Measurements from ENCODE around the gene TOGARAM2. TPM values are rescaled to one million over a fixed set of nuclear protein-coding genes. Genes with fewer than 3 reads are reported as not detected.
"Not testable (repeated sequence)": the region's sequence is repeated elsewhere in the genome, so short reads cannot be mapped to it uniquely, and the experiment has no call there.

Gene TOGARAM2
- polyA plus RNA-seq, 1 experiment: 0.30 TPM

DNA sequence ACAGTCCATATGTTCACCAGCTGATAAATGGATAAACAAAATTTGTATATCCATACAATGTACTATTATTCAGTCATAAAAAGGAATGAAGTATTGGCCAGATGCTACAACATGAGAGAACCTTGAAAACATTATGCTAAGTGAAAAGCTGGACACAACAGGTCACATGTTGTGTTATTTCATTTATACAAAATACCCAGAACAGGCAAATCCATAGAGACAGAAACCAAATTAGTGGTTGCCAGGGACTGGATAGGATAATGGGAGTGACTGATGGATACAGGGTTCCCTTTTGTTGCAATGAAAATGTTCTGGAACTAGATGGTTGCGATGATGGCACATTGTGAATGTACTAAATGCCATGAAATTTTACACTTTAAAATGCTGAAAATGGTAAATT is 103.5 kb downstream of the TOGARAM2 start:
- DNase-seq (ENCODE audit: low read depth, low spot score): no peak
- no peak overlapping the region for H3K4me3 ChIP-seq (ENCODE audit: low read depth, low read length)
- peaks cover 16% of the 10 kb centered on the region for H3K9me3 ChIP-seq (ENCODE audit: control insufficient read depth, insufficient read depth, low read length)
- ChIA-PET POLR2A (no interaction called here), CTCF (no interaction called here)
- no peak overlapping the region for H3K27ac ChIP-seq (ENCODE audit: low read depth, low read length)
- no peaks in the 10 kb centered on the region for H3K27me3 ChIP-seq (ENCODE audit: control insufficient read depth, insufficient read depth, low read length)
- TF ChIP-seq, protein P1, sequence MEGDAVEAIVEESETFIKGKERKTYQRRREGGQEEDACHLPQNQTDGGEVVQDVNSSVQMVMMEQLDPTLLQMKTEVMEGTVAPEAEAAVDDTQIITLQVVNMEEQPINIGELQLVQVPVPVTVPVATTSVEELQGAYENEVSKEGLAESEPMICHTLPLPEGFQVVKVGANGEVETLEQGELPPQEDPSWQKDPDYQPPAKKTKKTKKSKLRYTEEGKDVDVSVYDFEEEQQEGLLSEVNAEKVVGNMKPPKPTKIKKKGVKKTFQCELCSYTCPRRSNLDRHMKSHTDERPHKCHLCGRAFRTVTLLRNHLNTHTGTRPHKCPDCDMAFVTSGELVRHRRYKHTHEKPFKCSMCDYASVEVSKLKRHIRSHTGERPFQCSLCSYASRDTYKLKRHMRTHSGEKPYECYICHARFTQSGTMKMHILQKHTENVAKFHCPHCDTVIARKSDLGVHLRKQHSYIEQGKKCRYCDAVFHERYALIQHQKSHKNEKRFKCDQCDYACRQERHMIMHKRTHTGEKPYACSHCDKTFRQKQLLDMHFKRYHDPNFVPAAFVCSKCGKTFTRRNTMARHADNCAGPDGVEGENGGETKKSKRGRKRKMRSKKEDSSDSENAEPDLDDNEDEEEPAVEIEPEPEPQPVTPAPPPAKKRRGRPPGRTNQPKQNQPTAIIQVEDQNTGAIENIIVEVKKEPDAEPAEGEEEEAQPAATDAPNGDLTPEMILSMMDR (IDR thresholded peaks at IDR 0.05; ENCODE audit: low read depth, low read length): no peak

GRCh38 chr2:29090311-29090710 is 109.2 kb downstream of the TOGARAM2 start:
- DNase-seq (ENCODE audit: low read depth, low spot score); POLR2A ChIA-PET; H3K9me3 ChIP-seq (ENCODE audit: control insufficient read depth, insufficient read depth, low read length); H3K27me3 ChIP-seq (ENCODE audit: control insufficient read depth, insufficient read depth, low read length); H3K27ac ChIP-seq (ENCODE audit: low read depth, low read length); H3K4me3 ChIP-seq (ENCODE audit: low read depth, low read length); CTCF ChIA-PET: not testable (repeated sequence)

- no peak for DNase-seq (ENCODE audit: low read depth, low spot score)
- ChIA-PET POLR2A (no interaction called here), CTCF (interaction anchor here (1.0 kb wide), 1 partner anchor 10 kb away, joined by 3 read pairs; no protein-coding TSS in a partner anchor)
Observed at GRCh38 chr2:29096969-29097368, 115.9 kb downstream of the TOGARAM2 start.

DNA sequence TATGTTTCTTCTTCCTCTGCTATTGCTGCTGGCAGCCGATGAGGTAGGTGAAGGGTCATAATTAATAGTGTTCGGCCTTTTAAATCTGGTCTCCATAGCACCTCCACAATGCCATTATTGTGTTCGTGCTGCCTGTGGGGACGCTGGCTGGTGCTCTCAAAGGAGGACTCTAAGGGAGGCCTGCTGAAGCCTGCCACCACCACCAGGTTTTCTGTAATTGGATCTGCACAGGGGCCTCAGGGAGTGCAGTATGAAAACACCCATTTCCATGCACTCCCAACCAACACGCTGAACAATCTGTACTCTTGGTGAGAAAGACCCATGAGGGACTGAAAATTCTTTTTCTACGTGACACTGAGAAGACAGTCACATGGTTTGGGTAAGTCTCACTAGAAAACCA is 116.5 kb downstream of the TOGARAM2 start:
- Histone ChIP-seq H3K9me3 (ENCODE audit: control insufficient read depth, insufficient read depth, low read length) (no peaks in the 10 kb centered on the region), H3K27ac (ENCODE audit: low read depth, low read length) (no peak overlapping the region), H3K4me3 (ENCODE audit: low read depth, low read length) (no peak overlapping the region), H3K27me3 (ENCODE audit: control insufficient read depth, insufficient read depth, low read length) (peaks cover 2% of the 10 kb centered on the region)
- ChIA-PET POLR2A (no interaction called here), CTCF (interaction anchor here (1.0 kb wide), 1 partner anchor 9 kb away, joined by 3 read pairs; no protein-coding TSS in a partner anchor)
- DNase-seq (ENCODE audit: low read depth, low spot score): no peak
- TF ChIP-seq, protein P1 (IDR thresholded peaks at IDR 0.05; ENCODE audit: low read depth, low read length): no peak

More at GRCh38 chr2:29096969-29097368, 115.9 kb downstream of the TOGARAM2 start:
- TF ChIP-seq, protein P1 (IDR thresholded peaks at IDR 0.05; ENCODE audit: low read depth, low read length): no peak
- Histone ChIP-seq H3K9me3 (ENCODE audit: control insufficient read depth, insufficient read depth, low read length) (no peaks in the 10 kb centered on the region), H3K27ac (ENCODE audit: low read depth, low read length) (no peak overlapping the region), H3K4me3 (ENCODE audit: low read depth, low read length) (no peak overlapping the region), H3K27me3 (ENCODE audit: control insufficient read depth, insufficient read depth, low read length) (peaks cover 2% of the 10 kb centered on the region)

GRCh38 chr2:29100564-29100963 is 119.5 kb downstream of the TOGARAM2 start:
- CTCF ChIA-PET: no interaction called here
- H3K4me3 ChIP-seq (ENCODE audit: low read depth, low read length): no peak overlapping the region
- H3K27ac ChIP-seq (ENCODE audit: low read depth, low read length): no peak overlapping the region
- TF ChIP-seq, protein P1 (IDR thresholded peaks at IDR 0.05; ENCODE audit: low read depth, low read length): no peak
- H3K9me3 ChIP-seq (ENCODE audit: control insufficient read depth, insufficient read depth, low read length): no peaks in the 10 kb centered on the region
- POLR2A ChIA-PET: no interaction called here
- no peak for DNase-seq (ENCODE audit: low read depth, low spot score)
- peaks cover 2% of the 10 kb centered on the region for H3K27me3 ChIP-seq (ENCODE audit: control insufficient read depth, insufficient read depth, low read length)

Small RNA genes lying within 50 kb of the gene (small RNA-seq; reads per million reads assigned to genes)
- gene RF00019 (ENCODE audit: insufficient read length, low read depth): not detected

Other genes starting within 250 kb of the TOGARAM2 start
- gene PPP1CB, start 229.5 kb upstream of the TOGARAM2 start, polyA plus RNA-seq (2011; rRNA removed): 105 and 159 TPM in 2 replicates
- gene SPDYA, start 170.5 kb upstream of the TOGARAM2 start, polyA plus RNA-seq (2011; rRNA removed): 0.07 and 0.22 TPM in 2 replicates
- 10.5 and 16.8 TPM in 2 replicates for gene TRMT61B, start 111.0 kb upstream of the TOGARAM2 start, polyA plus RNA-seq (2011; rRNA removed)
- gene WDR43, start 86.6 kb upstream of the TOGARAM2 start, polyA plus RNA-seq (2011; rRNA removed): 67.2 and 95.5 TPM in 2 replicates
- gene PCARE, start 93.2 kb downstream of the TOGARAM2 start, polyA plus RNA-seq (2011; rRNA removed): not detected in 2 replicates
- 54.7 and 71.4 TPM in 2 replicates for gene CLIP4, start 134.1 kb downstream of the TOGARAM2 start, polyA plus RNA-seq (2011; rRNA removed)